Activated CD4-positive, alpha-beta memory T cell treated with anti-CD3 and anti-CD28 coated beads, Interleukin-2, amount 10 ng/mL, durations not matched to agents 7 days and 5 days (primary cell): ENCODE results near the gene ARHGAP9. TPM values are rescaled to one million over a fixed set of nuclear protein-coding genes. Genes with fewer than 3 reads are reported as not detected.
A peak's percentile ranks its signal among the peaks of the same experiment; 100 is the strongest.
"Not testable (repeated sequence)": the region's sequence is repeated elsewhere in the genome, so short reads cannot be mapped to it uniquely, and the experiment has no call there.

ENCODE experiments used
- CTCF ChIA-PET: fragments of 350-600 bp; sonication (Branson Sonifier 250); formaldehyde crosslinking; loops from one replicate; lab custom pipeline; 2021; ENCODE audit warnings: antibody characterized with exemption, inconsistent platforms; lab: Charles Lee
- POLR2A ChIA-PET: fragments of 350-600 bp; sonication (Branson Sonifier 250); formaldehyde crosslinking; loops from one replicate; lab custom pipeline; 2021; ENCODE audit warnings: antibody characterized with exemption; lab: Charles Lee
- DNase-seq: peaks from one replicate; pipeline ENCODE4 v3.0.0-alpha.2; 2020
- H3K27ac Mint-ChIP-seq: one replicate; pipeline ENCODE4 v1.8.0; 2021; ENCODE audit warnings: mild to moderate bottlenecking, mixed read lengths
- H3K27me3 Mint-ChIP-seq: one replicate; pipeline ENCODE4 v1.8.0; 2021; ENCODE audit warnings: mixed read lengths
- H3K36me3 Mint-ChIP-seq: one replicate; pipeline ENCODE4 v1.8.0; 2021; ENCODE audit warnings: low read depth, mixed read lengths
- H3K4me1 Mint-ChIP-seq: one replicate; pipeline ENCODE4 v1.8.0; 2021; ENCODE audit warnings: mixed read lengths
- H3K4me3 Mint-ChIP-seq: one replicate; pipeline ENCODE4 v1.8.0; 2021; ENCODE audit warnings: mild to moderate bottlenecking, mixed read lengths
- H3K9me3 Mint-ChIP-seq: one replicate; pipeline ENCODE4 v1.8.0; 2021; ENCODE audit warnings: mixed read lengths
- total RNA-seq, 2 experiments: library from RNA; stranded (reverse); gene quantifications; one replicate each; pipeline ENCODE4 v1.2.3, GENCODE V29; 2021

The ARHGAP9 gene
- total RNA-seq, 2 experiments from 2014 or later: 171 to 188 TPM

GRCh38 chr12:57500213-57500612 is 20.5 kb upstream of the ARHGAP9 start:
- H3K4me3 Mint-ChIP-seq: no peak overlapping the region
- no peaks in the 10 kb centered on the region for H3K9me3 Mint-ChIP-seq
- H3K27me3 Mint-ChIP-seq: no peaks in the 10 kb centered on the region
- no peak for DNase-seq
- POLR2A ChIA-PET: interaction anchor here (1.5 kb wide), 1 partner anchor 15 kb away, joined by 4 read pairs; no protein-coding TSS in a partner anchor
- peaks cover 5% of the 10 kb centered on the region for H3K4me1 Mint-ChIP-seq
- H3K36me3 Mint-ChIP-seq: peaks cover 86% of the 10 kb centered on the region
- CTCF ChIA-PET: interaction anchor here (1.2 kb wide), 1 partner anchor 16 kb away, joined by 3 read pairs; no protein-coding TSS in a partner anchor
- H3K27ac Mint-ChIP-seq: no peak overlapping the region

GRCh38 chr12:57498571-57498970 is 18.9 kb upstream of the ARHGAP9 start:
- no peak overlapping the region for H3K27ac Mint-ChIP-seq
- ChIA-PET CTCF (no interaction called here), POLR2A (interaction anchor here (0.9 kb wide), 1 partner anchor 11 kb away, joined by 4 read pairs; the partner anchor contains the start of gene MARS1)
- H3K27me3 Mint-ChIP-seq: no peaks in the 10 kb centered on the region
- H3K36me3 Mint-ChIP-seq: peaks cover 76% of the 10 kb centered on the region
- no peaks in the 10 kb centered on the region for H3K9me3 Mint-ChIP-seq
- DNase-seq: no peak
- no peak overlapping the region for H3K4me3 Mint-ChIP-seq
- H3K4me1 Mint-ChIP-seq: peaks cover 5% of the 10 kb centered on the region

DNA sequence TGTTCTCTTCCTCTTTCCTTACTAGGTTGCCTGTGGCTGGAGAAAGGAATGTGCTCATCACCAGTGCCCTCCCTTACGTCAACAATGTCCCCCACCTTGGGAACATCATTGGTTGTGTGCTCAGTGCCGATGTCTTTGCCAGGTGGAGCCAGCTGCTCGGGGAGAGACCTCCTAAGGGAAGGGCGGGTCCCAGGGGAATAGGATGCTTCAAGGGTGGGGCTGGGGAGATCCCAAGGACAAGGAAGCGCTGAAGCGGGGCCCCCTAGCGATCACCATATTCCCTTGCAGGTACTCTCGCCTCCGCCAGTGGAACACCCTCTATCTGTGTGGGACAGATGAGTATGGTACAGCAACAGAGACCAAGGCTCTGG is 18.5 kb upstream of the ARHGAP9 start:
- no peaks in the 10 kb centered on the region for H3K27me3 Mint-ChIP-seq
- H3K36me3 Mint-ChIP-seq: peaks cover 71% of the 10 kb centered on the region
- H3K4me1 Mint-ChIP-seq: peaks cover 5% of the 10 kb centered on the region
- no peaks in the 10 kb centered on the region for H3K9me3 Mint-ChIP-seq
- ChIA-PET CTCF (no interaction called here), POLR2A (no interaction called here)
- no peak overlapping the region for H3K4me3 Mint-ChIP-seq
- H3K27ac Mint-ChIP-seq: no peak overlapping the region
- DNase-seq: no peak

DNA sequence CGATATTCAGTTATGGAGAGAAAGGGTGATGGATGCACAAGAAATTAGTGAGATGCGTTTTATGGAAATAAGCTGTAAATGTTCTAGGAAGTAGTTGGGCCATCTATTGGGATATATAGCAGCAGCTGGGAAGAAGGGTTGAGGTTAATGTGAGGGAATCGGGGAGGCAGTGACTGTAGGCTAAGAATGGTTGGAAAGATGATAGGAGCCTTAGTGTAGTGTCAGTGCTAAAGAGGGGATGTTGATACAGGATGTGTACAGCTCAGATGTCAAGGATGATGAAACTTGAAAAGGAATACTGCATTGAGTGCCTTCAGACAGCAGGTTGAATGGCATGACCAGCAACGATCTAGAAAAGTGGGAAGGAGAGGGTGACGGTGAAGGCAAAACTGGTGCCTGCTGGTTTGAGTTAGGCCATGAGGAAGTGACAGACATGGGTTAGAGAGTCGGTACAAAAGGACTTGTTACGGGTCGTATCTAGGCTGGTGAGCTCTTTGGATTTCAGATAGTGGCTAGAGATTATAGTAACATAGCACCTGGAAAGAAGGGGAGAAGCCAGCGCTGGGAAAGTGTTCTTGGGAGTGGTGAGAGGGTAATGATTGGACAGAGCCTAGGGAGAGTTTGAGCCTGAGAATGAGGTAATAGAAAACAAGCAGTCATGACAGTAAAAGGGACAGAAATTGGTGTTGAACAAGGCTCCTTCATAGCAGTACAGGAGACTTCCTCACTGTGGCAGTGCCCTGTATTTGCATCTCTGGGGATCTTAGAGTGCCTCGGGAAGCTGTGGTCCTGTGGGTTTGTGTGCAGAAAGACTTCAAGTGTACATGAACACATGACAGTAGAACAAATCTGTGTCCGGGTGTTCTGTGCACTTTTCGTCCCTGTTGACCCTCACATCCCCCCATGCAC is 17.8 kb upstream of the ARHGAP9 start:
- POLR2A ChIA-PET: interaction anchor here (1.0 to 1.4 kb wide), 3 partner anchors 21 to 49 kb away, joined by 4 to 7 read pairs (median 5); partner anchors contain the start of genes DCTN2 and DDIT3
- no peak overlapping the region for H3K27ac Mint-ChIP-seq

GRCh38 chr12:57496822-57497221 is 17.2 kb upstream of the ARHGAP9 start:
- peaks cover 73% of the 10 kb centered on the region for H3K36me3 Mint-ChIP-seq
- POLR2A ChIA-PET: interaction anchor here (1.0 to 1.4 kb wide), 3 partner anchors 20 to 50 kb away, joined by 4 to 7 read pairs (median 5); partner anchors contain the start of genes DCTN2 and DDIT3
- no peak overlapping the region for H3K27ac Mint-ChIP-seq
- H3K4me1 Mint-ChIP-seq: peaks cover 7% of the 10 kb centered on the region
- CTCF ChIA-PET: interaction anchor here (0.7 to 1.0 kb wide), 2 partner anchors 20 to 38 kb away, joined by 3 read pairs; no protein-coding TSS in a partner anchor
- no peak overlapping the region for H3K4me3 Mint-ChIP-seq
- no peak for DNase-seq
- H3K27me3 Mint-ChIP-seq: no peaks in the 10 kb centered on the region
- no peaks in the 10 kb centered on the region for H3K9me3 Mint-ChIP-seq

More for the DNA sequence above, 17.8 kb upstream of the ARHGAP9 start:
- CTCF ChIA-PET: interaction anchor here (0.7 to 1.0 kb wide), 2 partner anchors 21 to 39 kb away, joined by 3 read pairs; no protein-coding TSS in a partner anchor
- Mint-ChIP-seq H3K27me3 (no peaks in the 10 kb centered on the region), H3K4me1 (peaks cover 7% of the 10 kb centered on the region), H3K9me3 (no peaks in the 10 kb centered on the region), H3K4me3 (no peak overlapping the region), H3K36me3 (peaks cover 73% of the 10 kb centered on the region)
- no peak for DNase-seq

DNA sequence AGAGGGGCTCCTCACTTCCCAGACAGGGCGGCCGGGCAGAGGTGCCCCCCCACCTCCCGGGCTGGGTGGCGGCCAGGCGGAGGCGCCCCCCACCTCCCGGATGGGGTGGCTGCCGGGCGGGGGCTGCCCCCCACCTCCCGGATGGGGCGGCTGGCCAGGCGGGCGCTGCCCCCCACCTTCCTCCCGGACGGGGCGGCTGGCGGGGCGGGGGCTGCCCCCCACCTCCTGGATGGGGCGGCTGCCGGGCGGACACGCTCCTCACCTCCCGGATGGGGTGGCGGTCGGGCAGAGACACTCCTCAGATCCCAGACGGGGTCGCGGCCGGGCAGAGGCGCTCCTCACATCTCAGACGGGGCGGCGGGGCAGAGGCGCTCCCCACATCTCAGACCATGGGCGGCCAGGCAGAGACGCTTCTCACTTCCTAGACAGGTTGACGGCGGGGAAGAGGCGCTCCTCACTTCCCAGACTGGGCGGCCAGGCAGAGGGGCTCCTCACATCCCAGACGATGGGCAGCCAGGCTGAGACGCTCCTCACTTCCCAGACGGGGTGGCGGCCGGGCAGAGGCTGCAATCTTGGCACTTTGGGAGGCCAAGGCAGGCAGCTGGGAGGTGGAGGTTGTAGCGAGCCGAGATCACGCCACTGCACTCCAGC is 15.5 kb upstream of the ARHGAP9 start:
- DNase-seq, CTCF ChIA-PET, H3K27ac Mint-ChIP-seq, POLR2A ChIA-PET, H3K27me3 Mint-ChIP-seq, H3K9me3 Mint-ChIP-seq, H3K4me3 Mint-ChIP-seq: not testable (repeated sequence)
- H3K4me1 Mint-ChIP-seq: peaks cover 14% of the 10 kb centered on the region
- H3K36me3 Mint-ChIP-seq: peaks cover 74% of the 10 kb centered on the region

GRCh38 chr12:57491393-57492280 is 12.0 kb upstream of the ARHGAP9 start:
- Mint-ChIP-seq H3K9me3 (no peaks in the 10 kb centered on the region), H3K27ac (peak overlapping the region; percentile 58), H3K4me3 (no peak overlapping the region), H3K36me3 (peaks cover 66% of the 10 kb centered on the region), H3K27me3 (no peaks in the 10 kb centered on the region), H3K4me1 (peaks cover 36% of the 10 kb centered on the region)
- ChIA-PET POLR2A (interaction anchor here (1.3 to 6.9 kb wide), 4 partner anchors 13 to 29 kb away, joined by 3 to 47 read pairs (median 4); partner anchors contain the start of genes ARHGAP9 and DDIT3), CTCF (interaction anchor here (0.6 to 1.8 kb wide), 5 partner anchors 17 to 39 kb away, joined by 3 to 4 read pairs (median 4); no protein-coding TSS in a partner anchor)
- DNase-seq: no peak

GRCh38 chr12:57490126-57490525 is 10.5 kb upstream of the ARHGAP9 start:
- no peak overlapping the region for H3K4me3 Mint-ChIP-seq

GRCh38 chr12:57489157-57489641 is 9.5 kb upstream of the ARHGAP9 start:
- H3K36me3 Mint-ChIP-seq: peaks cover 51% of the 10 kb centered on the region

More at GRCh38 chr12:57490126-57490525, 10.5 kb upstream of the ARHGAP9 start:
- Mint-ChIP-seq H3K27ac (no peak overlapping the region), H3K36me3 (peaks cover 55% of the 10 kb centered on the region), H3K4me1 (peaks cover 36% of the 10 kb centered on the region), H3K27me3 (no peaks in the 10 kb centered on the region), H3K9me3 (no peaks in the 10 kb centered on the region)
- ChIA-PET CTCF (interaction anchor here (1.3 to 5.5 kb wide), 3 partner anchors 13 to 38 kb away, joined by 3 to 42 read pairs (median 4); no protein-coding TSS in a partner anchor), POLR2A (interaction anchor here (1.3 to 6.9 kb wide), 2 partner anchors 11 to 16 kb away, joined by 3 to 47 read pairs; partner anchors contain the start of gene ARHGAP9)
- DNase-seq: no peak

DNA sequence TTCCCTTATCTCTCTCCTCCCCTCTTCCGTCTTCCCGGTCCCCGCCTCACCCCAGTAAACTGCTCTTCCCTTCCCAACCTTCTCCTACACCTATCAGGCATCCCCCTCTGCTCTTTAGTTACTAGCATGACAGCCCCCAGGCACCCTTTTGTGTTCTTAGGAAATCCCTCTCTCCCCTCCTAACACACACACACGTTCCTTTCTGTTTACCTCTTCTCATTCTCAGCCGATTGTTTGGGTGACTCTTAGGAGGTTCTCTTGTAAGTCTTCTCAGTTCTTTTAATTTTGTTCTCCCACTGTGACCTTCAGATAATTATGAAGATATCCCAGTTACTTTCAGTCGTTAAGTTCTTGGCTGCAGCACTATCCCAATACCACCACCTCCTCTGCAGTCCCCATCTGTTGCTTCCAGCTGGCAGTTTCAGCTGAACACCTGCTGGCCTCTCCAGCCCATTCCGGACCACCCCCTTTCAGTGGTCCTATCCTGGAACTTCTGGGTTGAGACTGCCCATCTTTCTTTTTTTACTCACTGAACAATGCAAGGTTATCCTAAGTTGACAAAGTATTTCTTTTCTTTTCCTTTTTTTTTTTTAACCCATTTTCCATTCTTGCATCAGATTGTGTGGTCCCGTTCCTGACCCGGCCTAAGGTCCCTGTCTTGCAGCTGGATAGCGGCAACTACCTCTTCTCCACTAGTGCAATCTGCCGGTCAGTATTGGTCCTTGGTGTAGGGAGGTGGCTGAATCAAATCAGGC is 8.9 kb upstream of the ARHGAP9 start:
- CTCF ChIA-PET: interaction anchor here (3.5 to 5.5 kb wide), 2 partner anchors 11 to 29 kb away, joined by 16 to 42 read pairs; partner anchors contain the start of gene GLI1
- no peak for DNase-seq
- Mint-ChIP-seq H3K4me3 (peak overlapping the region; percentile 86), H3K9me3 (no peaks in the 10 kb centered on the region), H3K27ac (peak overlapping the region; percentile 78), H3K27me3 (no peaks in the 10 kb centered on the region), H3K4me1 (peaks cover 36% of the 10 kb centered on the region), H3K36me3 (peaks cover 51% of the 10 kb centered on the region)
- POLR2A ChIA-PET: interaction anchor here (1.0 to 6.9 kb wide), 8 partner anchors 10 to 56 kb away, joined by 3 to 47 read pairs (median 6); partner anchors contain the start of genes ARHGAP9 and DDIT3

More at GRCh38 chr12:57489157-57489641, 9.5 kb upstream of the ARHGAP9 start:
- Mint-ChIP-seq H3K4me3 (peak overlapping the region; percentile 86), H3K27me3 (no peaks in the 10 kb centered on the region), H3K27ac (peak overlapping the region; percentile 78), H3K9me3 (no peaks in the 10 kb centered on the region), H3K4me1 (peaks cover 36% of the 10 kb centered on the region)
- no peak for DNase-seq
- POLR2A ChIA-PET: interaction anchor here (1.0 to 6.9 kb wide), 6 partner anchors 10 to 55 kb away, joined by 3 to 47 read pairs (median 7); partner anchors contain the start of genes ARHGAP9 and DDIT3
- CTCF ChIA-PET: interaction anchor here (5.5 kb wide), 1 partner anchor 12 kb away, joined by 42 read pairs; no protein-coding TSS in a partner anchor
